Small intestine (tissue), 7 donors: ENCODE data around the gene PAK6. TPM values are rescaled to one million over a fixed set of nuclear protein-coding genes. Genes with fewer than 3 reads are reported as not detected.
A peak's percentile ranks its signal among the peaks of the same experiment; 100 is the strongest.

ENCODE experiments used
- DNase-seq, 2 donors: peaks; one replicate each; pipeline versions ENCODE4 v3.0.0 to v3.0.0-alpha.2; 2013
- FAIRE-seq: peaks from 2 replicates; lab custom pipeline; 2012; peaks lifted over from hg19 to GRCh38; lab: Jason Lieb, UNC
- H3K27ac ChIP-seq, 3 donors: one replicate each; pipeline ENCODE4 v1.5.1; 2013; ENCODE audit warnings: low read length in 2 of 3, mild to moderate bottlenecking in 2 of 3, control low read depth in 1 of 3, inconsistent platforms in 1 of 3, low read depth in 1 of 3, moderate library complexity in 1 of 3
- H3K27me3 ChIP-seq, 3 donors: one replicate each; pipeline ENCODE4 v1.6.1; 2013; ENCODE audit warnings: low read length in 3 of 3, inconsistent platforms in 1 of 3; ENCODE audit not compliant: control insufficient read depth in 3 of 3, insufficient read depth in 3 of 3
- H3K36me3 ChIP-seq, 3 donors: one replicate each; pipeline ENCODE4 v1.6.1; 2013; ENCODE audit warnings: low read length in 3 of 3, inconsistent platforms in 1 of 3, low read depth in 1 of 3, mild to moderate bottlenecking in 1 of 3, moderate library complexity in 1 of 3; ENCODE audit not compliant: control insufficient read depth in 3 of 3, insufficient read depth in 2 of 3
- H3K4me1 ChIP-seq, 3 donors: one replicate each; pipeline ENCODE4 v1.6.1; 2013; ENCODE audit warnings: low read length in 2 of 3, inconsistent platforms in 1 of 3, low read depth in 1 of 3, mild to moderate bottlenecking in 1 of 3, moderate library complexity in 1 of 3; ENCODE audit not compliant: control insufficient read depth in 3 of 3, insufficient read depth in 2 of 3
- H3K4me3 ChIP-seq, 3 donors: one replicate each; pipeline ENCODE4 v1.5.1; 2013; ENCODE audit warnings: low read length in 3 of 3, control low read depth in 1 of 3, inconsistent platforms in 1 of 3, low read depth in 1 of 3, mild to moderate bottlenecking in 1 of 3, moderate library complexity in 1 of 3
- H3K9me3 ChIP-seq, 2 donors: one replicate each; pipeline ENCODE4 v1.6.1; 2013; ENCODE audit warnings: low read depth in 1 of 2, low read length in 1 of 2; ENCODE audit not compliant: control insufficient read depth in 2 of 2, insufficient read depth in 1 of 2
- WGBS, 3 donors: extraction: QIAGEN DNeasy Blood & Tissue Kit; methylation state at CpG; one replicate each; pipeline ENCODE4 v1.1.7; 2013; 5-methylcytosine and 5-hydroxymethylcytosine counted together
- polyA plus RNA-seq, 4 donors: library from polyadenylated mRNA; stranded (reverse) in 3 of 4; unstranded in 1 of 4; fragments of 200-250 nt in 3 of 4; fragments of 120-200 nt in 1 of 4; gene quantifications; one replicate each; pipeline versions ENCODE4 v1.2.1 to v1.2.3, GENCODE V29; 2013
- donor health status: healthy with polysubstance abuse.
- donor health status: control.
- donor health status: control.
- donor health status: Bipolar disorder and iron deficiency.
- donor health status: healthy.

Gene PAK6
- polyA plus RNA-seq, 4 donors, result 0.67 to 16.4 (median 2.9) TPM

GRCh38 chr15:40323239-40323952, 84.5 kb downstream of the PAK6 start, which contains the start of gene INAFM2:
TSS of gene INAFM2 (plus strand) at chr15:40323692. CDS start at chr15:40324056, 364 bp downstream.
- H3K36me3 ChIP-seq, result no peaks in the 10 kb centered on the region
- H3K27me3 ChIP-seq, result peaks cover 0 to 12% (median 0%) of the 10 kb centered on the region in 3 donors
- no peaks in the 10 kb centered on the region for H3K9me3 ChIP-seq
- peak within 1 kb of the TSS in 2 of 3 donors; percentile 23 to 80 for H3K27ac ChIP-seq
- H3K4me3 ChIP-seq, result peak within 1 kb of the TSS; percentile 39 to 91 (median 69)
- H3K4me1 ChIP-seq, result peaks cover 3 to 17% (median 6%) of the 10 kb centered on the region in 3 donors
- DNase-seq (peak; percentile 90 to 96), FAIRE-seq (no peak)
- WGBS, 3 donors, result 0% methylated on average over 46 to 103 of the region's 103 CpGs

- Histone ChIP-seq H3K9me3 (no peaks in the 10 kb centered on the region), H3K27me3 (peaks cover 0 to 12% (median 0%) of the 10 kb centered on the region in 3 donors), H3K27ac (peak overlapping the region in 1 of 3 donors; percentile 60), H3K4me3 (peak overlapping the region; percentile 39 to 91 (median 69)), H3K4me1 (peaks cover 3 to 19% (median 6%) of the 10 kb centered on the region in 3 donors), H3K36me3 (no peaks in the 10 kb centered on the region)
- WGBS, 3 donors, result 2 to 3% (median 2%) methylated on average over 58 to 101 of the region's 101 CpGs
- DNase-seq, result peak in 1 of 2 donors; percentile 65
- no peak for FAIRE-seq
Observed at GRCh38 chr15:40323953-40324937, 85.4 kb downstream of the PAK6 start.

- H3K27me3 ChIP-seq, result peaks cover 0 to 12% (median 0%) of the 10 kb centered on the region in 3 donors
- DNase-seq, result no peak
- H3K27ac ChIP-seq, result peak overlapping the region in 1 of 3 donors; percentile 17
- H3K4me3 ChIP-seq, result peak overlapping the region in 1 of 3 donors; percentile 39
- H3K9me3 ChIP-seq, result no peaks in the 10 kb centered on the region
- H3K4me1 ChIP-seq, result peaks cover 3 to 21% (median 6%) of the 10 kb centered on the region in 3 donors
- H3K36me3 ChIP-seq, result no peaks in the 10 kb centered on the region
- no peak for FAIRE-seq
- 61 to 82% (median 68%) methylated on average over 2 of the region's 2 CpGs for WGBS, 3 donors
Observed at GRCh38 chr15:40325188-40325587, 86.3 kb downstream of the PAK6 start.

- DNase-seq (no peak), FAIRE-seq (no peak)
- H3K9me3 ChIP-seq, result no peaks in the 10 kb centered on the region
- 90 to 93% (median 92%) methylated on average over 2 of the region's 2 CpGs for WGBS, 3 donors
- H3K27me3 ChIP-seq, result peaks cover 0 to 12% (median 0%) of the 10 kb centered on the region in 3 donors
- peaks cover 3 to 21% (median 6%) of the 10 kb centered on the region in 3 donors for H3K4me1 ChIP-seq
- no peak overlapping the region for H3K4me3 ChIP-seq
- H3K27ac ChIP-seq, result no peak overlapping the region
- no peaks in the 10 kb centered on the region for H3K36me3 ChIP-seq
Observed at GRCh38 chr15:40325700-40326099, 86.8 kb downstream of the PAK6 start.

Other genes with a start within 250 kb of the PAK6 start
- 100 to 1,000 TPM; 261 to 329 (median 300) TPM for gene SRP14, start 199.9 kb upstream of the PAK6 start, polyA plus RNA-seq
- 10 to 100 TPM in 3 of 4 donors, 1 to 10 TPM in 1; 4.4 to 19.2 (median 14.0) TPM for gene BMF, start 130.2 kb upstream of the PAK6 start, polyA plus RNA-seq
- 10 to 100 TPM in 1 of 4 donors, 1 to 10 TPM in 3; 1.1 to 15.6 (median 5.5) TPM for gene BUB1B, start 78.0 kb upstream of the PAK6 start, polyA plus RNA-seq
- gene ANKRD63, start 44.0 kb downstream of the PAK6 start, polyA plus RNA-seq, result under 1 TPM in 2 of 4 donors, not detected in 2; 0.04 to 0.16 TPM
- 10 to 100 TPM in 1 of 4 donors, 1 to 10 TPM in 3; 5.6 to 11.4 (median 7.8) TPM for gene PLCB2, start 68.9 kb downstream of the PAK6 start, polyA plus RNA-seq
- 10 to 100 TPM in 1 of 4 donors, 1 to 10 TPM in 3; 4.7 to 10.6 (median 6.5) TPM for gene INAFM2, start 84.6 kb downstream of the PAK6 start, polyA plus RNA-seq
- 1 to 10 TPM; 2.2 to 7.4 (median 4.6) TPM for gene CCDC9B, start 101.9 kb downstream of the PAK6 start, polyA plus RNA-seq
- gene PHGR1, start 112.0 kb downstream of the PAK6 start, polyA plus RNA-seq, result over 10,000 TPM in 2 of 4 donors, 1,000 to 10,000 TPM in 2; 1,899 to 32,483 (median 16,493) TPM
- 10 to 100 TPM in 1 of 4 donors, 1 to 10 TPM in 3; 2.2 to 12.2 (median 5.1) TPM for gene DISP2, start 119.2 kb downstream of the PAK6 start, polyA plus RNA-seq
- 10 to 100 TPM in 2 of 4 donors, 1 to 10 TPM in 2; 4.1 to 24.3 (median 12.9) TPM for gene KNSTRN, start 143.7 kb downstream of the PAK6 start, polyA plus RNA-seq
- gene IVD, start 166.7 kb downstream of the PAK6 start, polyA plus RNA-seq, result 10 to 100 TPM; 20.0 to 58.3 (median 38.0) TPM
- gene BAHD1, start 201.9 kb downstream of the PAK6 start, polyA plus RNA-seq, result 10 to 100 TPM; 10.7 to 32.5 (median 12.5) TPM
- gene CHST14, start 231.9 kb downstream of the PAK6 start, polyA plus RNA-seq, result 10 to 100 TPM in 1 of 4 donors, 1 to 10 TPM in 2, under 1 TPM in 1; 0.45 to 11.3 (median 3.7) TPM